Common myeloid progenitor, CD34-positive (primary cell): ENCODE results near the gene BANP.
"Not testable (repeated sequence)": the region's sequence is repeated elsewhere in the genome, so short reads cannot be mapped to it uniquely, and the experiment has no call there.

Experiments used
- CTCF ChIA-PET: fragments of 350-600 bp; sonication (Branson Sonifier 250); formaldehyde crosslinking; loops from one replicate; lab custom pipeline; 2021; ENCODE audit warnings: antibody characterized with exemption; lab: Charles Lee
- POLR2A ChIA-PET: fragments of 350-600 bp; sonication (Branson Sonifier 250); formaldehyde crosslinking; loops from one replicate; lab custom pipeline; 2021; ENCODE audit warnings: antibody characterized with exemption; lab: Charles Lee
- DNase-seq, 3 donors: peaks; one replicate each; pipeline versions ENCODE4 v3.0.0 to v3.0.0-alpha.2; 2013
- H3K27ac ChIP-seq, 2 experiments: 1 replicate in 1 of 2; 2 replicates in 1 of 2; pipeline ENCODE4 v1.7.0; 2013; ENCODE audit warnings: inconsistent platforms in 2 of 2, low read length in 2 of 2, mild to moderate bottlenecking in 2 of 2, low read depth in 1 of 2, moderate library complexity in 1 of 2; ENCODE audit not compliant: severe bottlenecking in 2 of 2, insufficient read depth in 1 of 2, poor library complexity in 1 of 2
- H3K27me3 ChIP-seq, 5 experiments: replicated peaks in 2 of 5; 1 replicate in 3 of 5; 2 replicates in 2 of 5; pipeline versions ENCODE4 v1.6.1 to v1.7.0; 2013; ENCODE audit warnings: low read length in 4 of 5, mild to moderate bottlenecking in 2 of 5, moderate library complexity in 2 of 5, inconsistent platforms in 1 of 5; ENCODE audit not compliant: insufficient read depth in 5 of 5, control insufficient read depth in 4 of 5
- H3K36me3 ChIP-seq, 4 experiments: 1 replicate in 2 of 4; 2 replicates in 2 of 4; pipeline versions ENCODE4 v1.6.1 to v1.7.0; 2013; ENCODE audit warnings: low read length in 3 of 4, control low read depth in 1 of 4, mild to moderate bottlenecking in 1 of 4; ENCODE audit not compliant: control insufficient read depth in 4 of 4, insufficient read depth in 4 of 4
- H3K4me1 ChIP-seq, 4 experiments: 1 replicate in 3 of 4; 2 replicates in 1 of 4; pipeline versions ENCODE4 v1.6.1 to v1.7.1; 2013; ENCODE audit warnings: low read length in 3 of 4, mild to moderate bottlenecking in 3 of 4, control low read depth in 1 of 4, inconsistent platforms in 1 of 4, moderate library complexity in 1 of 4; ENCODE audit not compliant: control insufficient read depth in 4 of 4, insufficient read depth in 4 of 4; ENCODE audit errors: control extremely low read depth in 1 of 4
- H3K4me3 ChIP-seq, 7 experiments: 1 replicate in 4 of 7; 2 replicates in 3 of 7; pipeline versions ENCODE4 v1.5.1 to v1.7.0; 2013; ENCODE audit warnings: mild to moderate bottlenecking in 7 of 7, low read length in 6 of 7, moderate library complexity in 6 of 7, inconsistent platforms in 2 of 7, low read depth in 2 of 7, control low read depth in 1 of 7; ENCODE audit not compliant: insufficient read depth in 4 of 7, control insufficient read depth in 1 of 7; ENCODE audit errors: extremely low read depth in 1 of 7
- H3K9me3 ChIP-seq, 5 experiments: 1 replicate in 4 of 5; 2 replicates in 1 of 5; pipeline versions ENCODE4 v1.6.1 to v1.7.1; 2013; ENCODE audit warnings: low read length in 4 of 5, mild to moderate bottlenecking in 2 of 5, inconsistent platforms in 1 of 5, low read depth in 1 of 5, moderate library complexity in 1 of 5; ENCODE audit not compliant: control insufficient read depth in 4 of 5, insufficient read depth in 2 of 5; ENCODE audit errors: control extremely low read depth in 1 of 5
- WGBS: methylation state at CpG from one replicate; pipeline ENCODE4 v1.1.5; 2013; ENCODE audit not compliant: insufficient coverage; 5-methylcytosine and 5-hydroxymethylcytosine counted together

The BANP gene

DNA sequence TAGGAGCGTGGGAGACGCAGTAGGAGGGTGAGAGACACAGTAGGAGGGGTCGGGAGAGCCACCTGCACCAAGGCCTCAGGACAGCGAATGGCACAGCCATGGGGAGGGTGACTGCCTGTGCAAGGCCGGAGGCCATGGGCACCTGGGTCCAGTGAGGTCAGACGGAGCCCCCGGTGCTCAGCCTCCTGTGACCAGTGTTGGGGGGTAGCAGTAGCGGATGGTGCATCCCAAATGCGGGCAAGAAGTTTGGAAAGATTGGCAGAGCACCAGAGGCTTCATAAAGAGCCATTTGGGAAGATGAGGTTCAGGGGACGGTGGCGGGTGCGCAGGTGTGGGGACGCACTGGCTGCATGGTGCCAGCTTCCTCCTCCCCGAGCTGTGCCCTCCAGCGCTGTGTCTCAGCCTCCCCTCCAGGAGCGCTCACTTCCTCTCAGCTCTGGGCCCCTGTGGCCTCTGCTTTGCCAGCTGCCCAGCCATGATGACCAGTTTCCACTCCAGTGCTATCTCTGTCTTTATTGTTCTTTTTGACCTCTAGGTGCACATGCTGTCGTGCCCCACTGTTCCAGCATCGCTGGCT is 90.8 kb downstream of the BANP start:
- H3K4me1 ChIP-seq, H3K9me3 ChIP-seq, H3K27me3 ChIP-seq, DNase-seq, H3K4me3 ChIP-seq, CTCF ChIA-PET, POLR2A ChIA-PET, H3K27ac ChIP-seq: not testable (repeated sequence)
- H3K36me3 ChIP-seq: peaks cover 0 to 33% (median 5%) of the 10 kb centered on the region in 4 experiments
- WGBS: 98% methylated on average over 15 of the region's 18 CpGs

DNA sequence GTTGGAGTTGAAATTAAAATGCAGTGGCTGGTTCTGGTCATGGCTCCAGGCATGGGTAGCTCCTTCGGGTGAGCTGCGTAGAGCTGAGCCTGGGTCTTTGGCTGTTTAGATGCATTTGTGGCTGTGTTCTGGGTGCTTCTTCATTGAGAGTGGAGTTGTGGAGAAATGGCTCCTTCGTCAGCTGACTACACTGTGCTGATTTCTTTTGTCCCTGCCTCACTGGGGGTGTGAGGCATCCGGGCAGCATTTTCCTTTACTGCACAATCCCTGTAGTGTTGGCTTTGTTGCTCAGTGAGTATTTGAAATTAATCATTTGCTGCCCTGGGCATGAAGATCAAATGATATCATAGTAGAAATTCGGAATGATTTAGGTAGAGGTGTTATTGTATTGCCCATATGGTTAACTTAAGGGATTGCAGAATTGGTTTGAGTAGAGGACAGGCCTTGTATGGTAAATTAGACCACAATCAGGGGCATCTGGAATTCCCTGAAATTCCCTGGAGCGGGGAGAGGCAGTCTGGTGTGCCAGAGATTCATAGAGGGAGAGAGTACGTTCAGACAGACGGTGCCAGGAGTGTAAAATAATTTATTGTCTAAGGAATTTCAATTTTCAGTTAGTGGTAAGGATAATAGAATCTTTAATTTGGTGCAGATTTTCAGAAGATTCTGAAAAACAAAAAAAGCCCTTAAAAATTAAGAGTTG is 92.1 kb downstream of the BANP start:
- H3K9me3 ChIP-seq, CTCF ChIA-PET, H3K4me3 ChIP-seq, H3K27ac ChIP-seq, H3K27me3 ChIP-seq, POLR2A ChIA-PET, DNase-seq, H3K4me1 ChIP-seq: not testable (repeated sequence)
- 80% methylated on average over 3 of the region's 8 CpGs for whole genome bisulfite sequencing
- peaks cover 2 to 37% (median 8%) of the 10 kb centered on the region in 4 experiments for H3K36me3 ChIP-seq

DNA sequence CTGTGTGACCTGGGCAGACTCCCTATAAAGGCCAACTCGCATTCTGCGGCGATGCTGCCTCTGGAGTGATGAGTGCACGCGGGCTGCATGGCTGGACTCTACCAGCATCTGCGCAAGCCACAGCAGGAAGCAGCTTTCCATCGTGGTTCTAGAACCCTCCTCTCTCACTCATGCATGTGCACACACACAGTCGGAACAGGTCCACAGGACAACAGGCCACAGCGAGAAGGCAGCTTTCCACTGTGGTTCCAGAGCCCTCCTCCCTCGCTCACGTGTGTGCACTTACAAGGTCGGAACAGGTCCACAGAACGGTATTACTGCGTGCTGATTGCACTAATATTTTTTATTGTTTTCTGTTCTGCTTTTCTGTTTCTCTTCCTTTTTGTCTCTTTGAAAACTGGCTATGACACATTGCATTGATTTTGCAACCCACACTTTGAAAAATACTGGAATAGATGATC is 92.9 kb downstream of the BANP start:
- H3K4me3 ChIP-seq, H3K4me1 ChIP-seq, POLR2A ChIA-PET, H3K27ac ChIP-seq, CTCF ChIA-PET, H3K27me3 ChIP-seq, H3K9me3 ChIP-seq: not testable (repeated sequence)
- WGBS: 98% methylated on average over 14 of the region's 14 CpGs
- peak in 2 of 3 donors; percentile 21 to 29 for DNase-seq
- H3K36me3 ChIP-seq: peaks cover 2 to 38% (median 15%) of the 10 kb centered on the region in 4 experiments

- H3K9me3 ChIP-seq, H3K4me1 ChIP-seq, DNase-seq, CTCF ChIA-PET, H3K27ac ChIP-seq, H3K27me3 ChIP-seq, H3K4me3 ChIP-seq: not testable (repeated sequence)
- 89% methylated on average over 5 of the region's 11 CpGs for WGBS
- POLR2A ChIA-PET: interaction anchor here (0.6 kb wide), 1 partner anchor 362 kb away, joined by 6 read pairs; no protein-coding TSS in a partner anchor
- H3K36me3 ChIP-seq: peaks cover 4 to 42% (median 18%) of the 10 kb centered on the region in 4 experiments
Measured at GRCh38 chr16:88045361-88045760, 94.1 kb downstream of the BANP start.

DNA sequence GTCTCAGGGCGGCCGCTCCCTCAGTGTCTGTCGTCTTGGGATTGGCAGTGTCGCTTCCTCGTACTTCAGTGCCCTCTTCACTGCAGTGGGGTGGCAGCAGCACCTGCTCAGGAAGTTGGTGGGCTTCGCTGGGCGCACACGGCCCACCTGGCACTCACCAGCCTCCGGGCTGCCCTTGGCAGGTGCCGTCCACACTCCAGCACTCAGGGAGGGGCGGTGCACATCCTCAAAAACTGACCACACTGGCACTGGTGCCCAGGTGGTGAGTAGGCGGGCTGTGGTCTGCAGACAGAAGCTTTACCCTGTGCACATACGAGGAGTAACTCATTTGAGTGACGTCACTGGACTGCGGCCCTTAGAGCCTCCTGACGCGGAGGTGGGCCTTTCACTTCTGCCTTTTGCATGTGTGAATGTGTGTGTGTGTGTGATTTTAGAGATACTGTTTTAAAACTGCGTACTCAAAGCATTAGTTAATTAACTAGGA is 94.6 kb downstream of the BANP start:
- Histone ChIP-seq H3K36me3 (peaks cover 4 to 46% (median 18%) of the 10 kb centered on the region in 4 experiments), H3K27me3 (no peaks in the 10 kb centered on the region), H3K27ac (no peak overlapping the region), H3K4me3 (no peak overlapping the region), H3K9me3 (no peaks in the 10 kb centered on the region), H3K4me1 (no peaks in the 10 kb centered on the region)
- DNase-seq: peak; percentile 17 to 68 (median 48)
- ChIA-PET POLR2A (no interaction called here), CTCF (no interaction called here)
- 94% methylated on average over 14 of the region's 18 CpGs for WGBS

DNA sequence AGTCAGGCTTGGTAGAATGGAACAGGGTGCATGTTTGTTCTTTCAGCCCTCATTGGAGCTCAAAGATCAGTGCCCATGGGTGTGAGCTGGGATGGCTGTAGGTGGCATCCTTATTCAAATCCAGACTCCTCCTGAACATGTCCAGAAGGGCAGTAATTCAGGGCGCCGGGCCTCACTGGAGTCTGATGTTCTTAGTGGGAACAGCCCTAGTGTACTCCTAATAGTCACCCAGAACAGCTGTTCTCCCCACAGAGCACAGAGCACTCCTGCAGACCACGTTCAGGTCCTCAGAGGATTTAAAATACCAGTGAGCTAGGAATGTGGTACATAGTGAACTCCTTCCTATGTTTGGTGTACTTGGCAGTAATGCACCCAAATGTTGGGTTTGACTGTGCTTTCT is 96.2 kb downstream of the BANP start:
- WGBS: 95% methylated on average over 3 of the region's 3 CpGs
- CTCF ChIA-PET: no interaction called here

DNA sequence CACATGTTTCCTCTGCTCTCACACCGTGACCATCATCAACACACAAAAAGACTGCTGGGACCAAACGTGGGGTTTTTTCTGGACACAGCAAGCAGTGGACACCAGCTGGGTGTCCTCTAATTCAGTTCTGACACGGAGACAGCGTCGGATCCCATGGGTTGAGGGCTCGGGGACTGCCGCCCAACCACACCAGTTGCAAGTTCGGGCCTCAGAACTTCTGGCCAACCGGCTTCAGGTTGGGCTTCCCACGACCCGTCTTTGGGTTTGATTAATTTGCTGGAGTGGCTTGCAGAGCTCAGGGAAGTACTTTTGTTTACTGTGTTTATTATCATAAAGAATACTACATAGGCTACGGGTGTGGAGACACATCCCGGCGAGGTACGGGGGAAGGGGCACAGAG is 97.8 kb downstream of the BANP start:
- no peaks in the 10 kb centered on the region for H3K4me1 ChIP-seq
- no peak for DNase-seq

More for the DNA sequence above, 96.2 kb downstream of the BANP start:
- H3K36me3 ChIP-seq: peaks cover 9 to 57% (median 27%) of the 10 kb centered on the region in 4 experiments
- POLR2A ChIA-PET: no interaction called here
- no peak overlapping the region for H3K27ac ChIP-seq
- no peaks in the 10 kb centered on the region for H3K9me3 ChIP-seq
- DNase-seq: no peak
- no peaks in the 10 kb centered on the region for H3K27me3 ChIP-seq
- H3K4me3 ChIP-seq: no peak overlapping the region
- H3K4me1 ChIP-seq: no peaks in the 10 kb centered on the region

More for the DNA sequence above, 97.8 kb downstream of the BANP start:
- no peaks in the 10 kb centered on the region for H3K9me3 ChIP-seq
- no peak overlapping the region for H3K4me3 ChIP-seq
- 95% methylated on average over 15 of the region's 15 CpGs for WGBS
- no peak overlapping the region for H3K27ac ChIP-seq
- no peaks in the 10 kb centered on the region for H3K27me3 ChIP-seq
- H3K36me3 ChIP-seq: peaks cover 9 to 62% (median 29%) of the 10 kb centered on the region in 4 experiments
- CTCF ChIA-PET: interaction anchor here (0.6 kb wide), 1 partner anchor 27 kb away, joined by 3 read pairs; no protein-coding TSS in a partner anchor
- POLR2A ChIA-PET: no interaction called here
